GM12864 (cell line): ENCODE results near the gene RELB.

Source experiments
- DNase-seq: peaks from one replicate; pipeline ENCODE4 v3.0.0-alpha.2; 2011; ENCODE audit warnings: low read depth
- H3K4me3 ChIP-seq: 2 replicates; pipeline ENCODE4 v1.5.1; 2011; ENCODE audit warnings: mild to moderate bottlenecking, low read depth, low read length, control low read depth
- CTCF ChIP-seq: IDR thresholded peaks from 2 replicates; pipeline ENCODE4 v1.5.1; 2011; ENCODE audit warnings: low read depth, mild to moderate bottlenecking, moderate library complexity, low read length, control low read depth, inconsistent platforms; ENCODE audit errors: missing control alignments

RELB gene

GRCh38 chr19:45070214-45070613, 69.0 kb downstream of the RELB start:
- TF ChIP-seq CTCF: no peak
- DNase-seq: no peak
- H3K4me3 ChIP-seq: no peak overlapping the region

DNA sequence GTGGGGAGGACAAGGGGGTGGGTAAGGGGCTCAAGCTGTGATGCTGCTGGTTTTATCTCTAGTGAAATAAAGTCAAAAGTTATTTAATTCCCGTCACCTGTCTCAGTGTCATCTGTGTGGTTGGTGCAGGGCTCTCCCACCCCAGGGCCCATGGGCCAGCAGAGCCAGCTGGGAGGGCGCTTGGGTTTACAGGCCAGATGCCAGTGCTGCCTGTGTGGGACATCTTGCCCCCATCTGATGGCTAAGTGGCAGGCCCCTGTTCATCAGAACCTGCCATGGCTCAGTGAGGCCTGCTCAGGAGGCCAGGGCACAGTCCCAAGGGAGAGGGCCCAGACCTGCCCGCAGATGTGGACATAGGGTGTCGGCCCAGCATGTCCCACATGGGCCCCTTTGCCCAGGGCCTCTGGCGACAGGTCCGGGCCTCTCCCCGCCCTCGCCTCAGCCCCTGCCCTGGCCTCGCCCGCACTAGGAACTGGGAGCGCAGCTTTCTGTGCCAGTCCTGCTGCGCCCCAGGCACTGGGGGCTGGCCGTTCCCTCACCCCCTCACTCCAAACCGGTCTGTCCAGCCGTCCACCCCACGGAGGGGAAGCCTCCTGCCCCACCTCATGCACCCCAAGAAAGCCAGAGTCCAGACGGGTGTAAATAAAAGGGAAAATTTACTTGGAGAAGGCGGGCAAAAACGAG, 69.7 kb downstream of the RELB start:
- no peak for DNase-seq
- no peak for TF ChIP-seq CTCF
- no peak overlapping the region for H3K4me3 ChIP-seq

DNA sequence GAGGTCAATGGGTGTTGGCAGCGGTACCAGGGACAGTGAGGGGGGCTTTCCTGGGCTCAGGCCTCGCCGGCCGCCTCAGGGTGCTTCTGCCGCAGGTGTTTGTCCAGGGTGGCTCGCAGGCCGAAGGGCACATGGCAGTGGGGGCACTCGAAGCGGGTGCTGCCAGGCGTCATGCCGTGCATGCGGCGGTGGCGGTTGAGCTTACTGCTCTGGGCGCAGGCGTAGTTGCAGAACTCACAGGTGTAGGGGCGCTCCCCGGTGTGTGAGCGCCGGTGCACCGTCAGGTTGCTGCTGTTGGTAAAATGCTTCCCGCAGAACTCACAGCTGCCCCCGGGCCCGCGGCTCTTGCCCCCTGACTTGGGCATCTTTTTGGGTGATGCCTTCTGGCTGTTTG, 70.3 kb downstream of the RELB start:
- no peak for DNase-seq
- TF ChIP-seq CTCF: no peak
- no peak overlapping the region for H3K4me3 ChIP-seq

GRCh38 chr19:45071969-45072790, 70.9 kb downstream of the RELB start:
- DNase-seq: no peak
- no peak for TF ChIP-seq CTCF
- no peak overlapping the region for H3K4me3 ChIP-seq

DNA sequence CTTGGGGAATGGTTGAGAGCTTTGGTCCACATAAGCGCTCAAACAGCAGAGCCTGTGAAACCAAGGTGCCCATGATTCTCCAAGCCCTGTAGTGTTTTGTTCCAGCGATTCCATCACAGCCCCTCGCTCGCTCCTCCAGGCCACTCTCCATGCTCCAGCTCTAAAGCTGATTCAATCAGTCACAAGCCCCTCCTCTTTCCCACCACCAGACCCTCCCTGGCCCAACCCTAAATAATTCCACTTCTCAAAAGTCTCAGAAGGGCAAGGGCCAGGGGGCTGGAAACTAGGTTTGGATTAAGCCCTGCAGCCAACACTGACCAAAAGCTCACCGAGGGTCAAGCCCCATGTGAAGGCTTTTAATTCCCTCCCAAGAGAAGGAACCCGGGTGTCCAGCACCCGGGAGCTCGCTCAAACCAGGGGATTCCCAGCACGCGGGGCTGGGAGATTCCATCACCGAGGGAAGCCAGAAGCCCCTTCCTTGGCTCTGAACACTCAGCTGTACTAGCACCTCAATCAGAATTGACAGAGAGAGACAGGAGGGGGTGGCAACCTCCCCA, 73.6 kb downstream of the RELB start:
- peak overlapping the region; percentile 92 for H3K4me3 ChIP-seq
- TF ChIP-seq CTCF: no peak
- DNase-seq: no peak

GRCh38 chr19:45075301-45076028, 74.2 kb downstream of the RELB start:
- H3K4me3 ChIP-seq: peak overlapping the region; percentile 92
- no peak for TF ChIP-seq CTCF
- DNase-seq: peak; percentile 87
